ENCODE results near the gene TBXA2R.

Gene TBXA2R

GRCh38 chr19:3551792-3552095 is 54.9 kb downstream of the TBXA2R start:
- no peak for DNase-seq (ENCODE audit: low spot score)

GRCh38 chr19:3550947-3551791 is 55.5 kb downstream of the TBXA2R start:
- DNase-seq (ENCODE audit: low spot score): no peak

GRCh38 chr19:3549816-3550215 is 56.9 kb downstream of the TBXA2R start:
- DNase-seq (ENCODE audit: low spot score): no peak

GRCh38 chr19:3548606-3549005 is 58.1 kb downstream of the TBXA2R start:
- peak; percentile 49 for DNase-seq (ENCODE audit: low spot score)

GRCh38 chr19:3547767-3548282 is 58.9 kb downstream of the TBXA2R start:
- no peak for DNase-seq (ENCODE audit: low spot score)

- no peak for DNase-seq (ENCODE audit: low spot score)
These were observed 59.4 kb downstream of the TBXA2R start for GRCh38 chr19:3547301-3547731.

- DNase-seq (ENCODE audit: low spot score): no peak
These were observed 60.6 kb downstream of the TBXA2R start for GRCh38 chr19:3546119-3546518.

GRCh38 chr19:3545669-3546034 is 61.0 kb downstream of the TBXA2R start:
- peak; percentile 8 for DNase-seq (ENCODE audit: low spot score)

GRCh38 chr19:3544742-3545668 is 61.7 kb downstream of the TBXA2R start:
- DNase-seq (ENCODE audit: low spot score): peak; percentile 82
